ENCODE measurements around the gene NME9.

NME9 gene

DNA sequence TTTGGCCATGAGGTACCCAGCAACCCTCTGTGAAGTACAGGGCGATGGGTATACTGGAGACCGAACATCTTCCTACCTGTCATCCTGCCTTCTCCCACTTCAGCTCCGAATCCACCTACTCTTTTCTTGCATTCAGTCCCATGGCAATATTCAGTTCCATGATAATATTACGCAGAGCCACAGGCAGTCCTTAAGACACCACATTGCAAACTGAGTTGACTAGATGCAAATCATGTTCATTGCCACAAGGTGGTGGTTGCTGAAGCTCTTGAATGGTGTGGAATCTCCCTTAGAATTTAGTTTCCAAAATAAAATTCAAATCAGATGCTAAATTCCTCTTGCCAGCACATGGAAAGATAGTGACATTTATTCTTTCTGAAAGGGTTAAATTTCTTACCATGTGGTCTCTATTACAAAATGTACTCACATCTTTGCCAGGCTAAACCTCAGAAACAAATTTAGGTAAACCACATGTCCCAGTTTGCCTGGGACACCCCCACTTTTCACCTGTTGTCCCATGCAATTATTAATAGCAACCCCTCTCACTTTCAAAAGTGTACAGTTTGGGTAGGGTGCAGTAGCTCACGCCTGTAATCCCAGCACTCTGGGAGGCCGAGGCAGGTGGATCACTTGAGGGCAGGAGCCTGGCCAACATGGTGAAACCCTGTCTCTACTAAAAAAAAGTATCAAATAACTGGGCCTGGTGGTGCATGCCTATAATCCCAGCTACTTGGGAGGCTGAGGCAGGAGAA lies 1.7 kb upstream of the NME9 start:
- DNase-seq, result no peak

DNA sequence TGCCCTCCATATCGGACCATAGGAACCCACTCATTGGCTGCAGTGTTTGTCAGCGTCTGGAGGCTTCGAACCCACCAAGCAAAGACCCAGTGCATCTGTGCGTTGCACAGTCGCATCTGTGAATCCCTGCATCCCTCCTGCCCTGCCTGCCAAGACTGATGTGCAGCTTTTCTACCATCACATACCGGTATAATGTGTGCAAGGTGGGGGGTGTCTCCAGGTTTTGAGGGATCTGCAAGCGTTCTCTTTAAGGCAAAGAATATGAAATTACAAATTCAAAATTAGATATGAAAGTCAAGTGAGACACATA lies 288 bp upstream of the NME9 start:
- DNase-seq, result no peak

DNA sequence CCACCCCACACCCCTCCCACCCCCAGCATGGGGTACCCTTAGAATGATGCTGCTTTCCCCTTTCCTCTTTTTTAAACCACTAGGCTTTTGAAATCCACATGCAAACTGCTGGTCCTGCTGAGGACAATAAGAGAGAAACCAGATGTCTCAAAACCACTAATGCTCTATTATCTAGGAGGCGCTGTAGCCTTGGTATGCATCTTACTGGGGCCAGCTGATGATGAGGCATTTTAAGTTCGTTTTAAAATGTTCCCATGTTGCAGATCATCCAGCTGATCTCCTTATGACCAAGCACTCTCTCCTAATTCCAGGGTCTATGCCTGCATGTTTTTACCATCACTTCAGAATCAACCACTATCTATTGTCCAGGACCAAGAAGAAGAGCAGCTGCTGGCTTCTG lies 1.3 kb downstream of the NME9 start:
- DNase-seq, result no peak

DNA sequence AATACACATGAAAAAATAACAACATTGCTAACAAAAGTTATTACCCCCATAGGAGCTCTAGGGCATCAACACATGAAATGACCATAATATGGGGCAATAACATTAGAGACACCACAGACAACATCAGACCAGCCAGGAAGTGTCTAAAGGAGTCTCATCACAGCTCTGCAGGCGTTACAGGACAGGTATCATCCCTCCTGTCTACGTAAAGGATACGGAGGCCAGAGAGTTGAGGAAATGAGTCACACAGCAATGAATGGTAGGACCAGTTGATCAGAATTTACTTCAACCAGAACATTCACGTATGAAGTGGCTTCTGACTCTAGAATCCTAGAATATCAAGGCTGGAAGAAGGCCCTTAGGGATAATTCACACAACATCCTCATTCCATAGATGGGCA lies 1.8 kb downstream of the NME9 start:
- DNase-seq, result no peak

DNA sequence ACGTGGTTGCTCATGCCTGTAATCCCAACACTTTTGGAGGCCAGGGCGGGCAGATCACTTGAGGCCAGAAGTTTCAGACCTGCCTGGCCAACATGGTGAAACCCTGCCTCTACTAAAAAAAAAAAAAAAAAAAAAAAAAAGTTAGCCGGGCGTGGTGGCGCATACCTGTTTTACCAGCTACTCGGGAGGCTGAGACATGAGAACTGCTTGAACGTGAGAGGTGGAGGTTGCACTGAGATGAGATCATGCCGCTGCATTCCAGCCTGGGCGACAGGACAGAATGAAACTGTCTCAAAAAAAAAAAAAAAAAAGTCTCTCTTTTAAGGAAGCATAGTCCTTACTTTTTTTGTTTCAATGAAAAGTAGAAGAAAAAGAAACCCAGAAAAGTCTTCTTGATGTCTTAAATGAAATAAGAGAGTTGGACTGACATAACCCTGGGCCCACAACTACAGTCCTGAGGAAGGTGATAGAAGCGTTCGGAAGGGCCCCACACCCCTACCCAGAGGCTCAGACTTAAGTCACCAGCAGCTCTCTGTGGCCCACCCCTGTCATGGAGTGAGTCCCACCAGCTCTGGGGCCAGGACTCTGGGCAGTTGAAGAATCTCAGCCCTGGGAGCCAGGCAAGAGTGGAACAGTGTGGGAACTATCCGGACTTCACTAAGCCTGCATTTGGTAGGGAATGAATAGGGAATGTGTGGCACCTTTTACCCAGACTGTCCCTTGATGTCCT lies 2.6 kb downstream of the NME9 start:
- DNase-seq, result no peak

DNA sequence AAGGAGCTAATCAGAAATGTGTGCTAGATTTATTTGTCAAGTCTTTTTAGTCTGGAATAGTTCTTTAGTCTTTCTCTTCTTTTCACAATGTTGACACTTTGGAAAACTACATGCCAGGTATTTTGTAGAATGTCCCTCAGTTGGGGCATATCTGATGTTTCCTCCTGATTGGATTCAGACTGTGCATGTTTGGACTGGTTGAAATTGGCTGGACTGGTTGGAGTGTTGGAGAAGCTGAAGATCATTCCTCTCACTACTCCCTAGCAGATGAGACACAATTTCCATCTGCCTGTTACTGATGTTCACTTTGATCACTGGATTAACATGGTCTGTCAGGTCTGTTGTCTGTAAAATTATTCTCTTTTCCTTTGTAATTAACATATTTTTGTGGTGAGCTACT lies 3.7 kb downstream of the NME9 start:
- no peak for DNase-seq

DNA sequence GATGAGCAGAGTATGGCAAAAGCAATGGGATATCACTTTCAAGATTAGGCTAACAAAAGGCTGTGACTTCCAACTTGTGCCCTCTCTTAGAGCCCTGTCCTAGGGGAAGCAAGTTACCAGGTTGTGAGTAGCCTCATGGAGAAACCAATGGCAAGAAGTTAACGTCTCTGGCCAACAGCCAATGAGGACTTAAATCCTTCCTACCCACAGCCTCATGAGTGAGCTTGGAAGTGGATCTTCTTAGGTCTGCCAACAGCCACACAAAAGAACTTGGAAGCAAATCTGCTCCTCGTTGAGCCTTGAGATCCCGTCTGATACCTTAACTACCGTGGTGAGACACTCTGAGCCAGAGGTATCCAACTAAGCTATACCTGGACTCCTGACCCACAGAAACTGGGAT lies 5.7 kb downstream of the NME9 start:
- DNase-seq, result no peak

DNA sequence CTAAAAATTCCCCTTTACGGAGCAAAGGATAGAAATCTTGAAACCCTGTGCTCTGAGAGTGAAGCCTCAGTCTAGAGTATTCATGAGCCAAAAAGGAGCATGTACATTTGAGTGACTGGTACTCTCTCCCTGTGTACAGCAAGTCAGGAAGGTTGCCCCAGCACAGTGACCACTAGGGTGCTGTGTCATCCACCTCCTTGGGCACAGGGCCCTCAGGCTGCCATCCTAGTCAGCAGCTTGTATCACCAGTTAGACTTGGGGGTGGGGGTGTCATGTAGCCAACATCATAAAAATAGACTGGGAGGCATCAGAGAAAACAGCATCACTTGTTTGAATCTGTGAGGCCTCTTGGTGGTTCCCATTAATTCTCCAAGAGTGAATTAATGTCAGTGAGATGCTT lies 12.0 kb downstream of the NME9 start:
- no peak for DNase-seq

DNA sequence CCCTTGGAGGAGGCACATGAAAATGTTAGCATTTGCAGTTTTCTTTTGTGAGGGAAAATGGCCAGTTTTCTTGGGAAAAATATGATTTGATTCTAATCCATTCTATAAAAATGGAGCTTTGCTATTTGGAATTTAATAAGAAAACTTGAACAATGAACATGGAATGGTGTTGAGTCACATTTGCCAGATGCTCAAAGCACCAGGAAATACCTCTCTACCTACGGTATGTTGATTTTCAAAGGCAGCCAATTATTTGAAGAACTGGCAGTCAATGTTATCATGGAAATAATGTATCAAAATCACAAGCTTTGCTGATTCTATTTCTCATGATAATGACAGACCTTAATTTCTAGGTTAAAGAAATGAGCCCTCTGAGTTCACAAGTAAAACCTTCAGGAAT lies 14.9 kb downstream of the NME9 start:
- no peak for DNase-seq

DNA sequence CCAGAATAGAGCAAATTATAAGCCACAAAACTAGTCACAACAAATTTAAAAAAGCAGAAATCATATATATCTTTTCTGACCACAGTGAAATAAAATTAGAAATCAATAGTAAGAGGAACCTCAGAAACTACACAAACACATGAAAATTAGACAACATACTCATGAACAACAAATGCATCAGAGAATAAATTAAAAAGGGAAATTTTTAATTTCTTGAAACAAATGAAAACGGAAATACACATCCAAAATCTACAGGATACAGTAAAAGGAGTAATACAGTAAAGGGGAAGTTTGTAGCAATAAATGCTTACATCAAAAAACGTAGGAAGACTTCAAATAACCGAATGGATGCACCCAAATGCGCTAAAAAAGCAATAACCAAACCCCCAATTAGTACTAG lies 19.2 kb downstream of the NME9 start:
- DNase-seq, result no peak

DNA sequence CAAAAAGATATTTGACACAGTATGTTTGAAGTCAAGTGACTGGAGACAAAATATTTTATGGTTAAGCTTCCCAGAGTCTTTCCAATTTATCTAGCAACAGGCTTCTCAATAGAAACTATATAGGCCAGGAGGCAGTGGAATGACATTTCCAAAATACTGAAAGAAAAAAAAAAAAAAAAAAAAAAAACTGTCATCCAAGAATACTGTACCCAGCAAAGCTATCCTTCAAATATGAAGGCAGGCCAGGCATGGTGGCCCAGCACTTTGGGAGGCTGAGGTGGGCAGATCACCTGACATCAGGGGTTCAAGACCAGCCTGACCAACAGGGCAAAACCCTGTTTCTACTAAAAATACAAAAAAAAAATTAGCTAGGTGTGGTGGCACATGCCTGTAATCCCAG lies 20.9 kb downstream of the NME9 start:
- no peak for DNase-seq

DNA sequence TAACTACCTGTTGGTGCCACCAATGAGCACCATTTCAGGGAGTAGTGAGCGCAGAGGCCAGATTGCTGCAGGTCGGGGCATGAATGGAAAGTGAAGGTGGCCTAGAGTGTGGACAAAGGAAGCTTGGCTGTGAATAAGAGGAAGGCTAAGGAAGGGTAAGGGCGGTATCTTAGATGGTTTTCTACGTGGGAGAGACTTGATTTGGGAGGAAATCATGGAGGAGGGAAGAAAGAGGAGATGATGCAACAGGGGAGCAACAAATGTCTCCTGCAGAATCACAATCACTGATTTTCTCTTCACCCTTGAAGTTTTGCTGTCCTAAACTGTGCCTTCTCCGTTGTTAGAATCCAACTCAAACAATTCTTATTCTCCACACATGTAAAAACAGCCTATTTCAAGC lies 21.8 kb downstream of the NME9 start:
- no peak for DNase-seq

DNA sequence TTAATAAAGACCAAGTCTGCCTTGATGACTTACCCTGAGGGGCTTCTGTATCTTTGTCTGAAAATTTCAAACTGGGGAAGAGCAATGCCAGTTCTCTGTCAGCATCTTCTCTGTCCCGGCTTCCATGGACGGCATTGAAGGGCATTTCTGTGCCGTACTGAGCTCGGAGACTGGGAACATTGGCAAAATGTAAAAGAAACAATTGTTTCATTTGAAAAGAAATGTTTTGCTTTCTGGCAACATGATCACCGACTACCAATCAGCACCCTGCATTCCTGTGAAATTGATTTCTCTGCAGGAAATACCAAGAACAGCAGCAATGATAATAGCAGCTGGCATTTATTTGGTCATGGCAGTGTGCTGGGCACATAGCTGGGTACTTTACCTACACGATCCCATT lies 26.2 kb downstream of the NME9 start:
- no peak for DNase-seq

DNA sequence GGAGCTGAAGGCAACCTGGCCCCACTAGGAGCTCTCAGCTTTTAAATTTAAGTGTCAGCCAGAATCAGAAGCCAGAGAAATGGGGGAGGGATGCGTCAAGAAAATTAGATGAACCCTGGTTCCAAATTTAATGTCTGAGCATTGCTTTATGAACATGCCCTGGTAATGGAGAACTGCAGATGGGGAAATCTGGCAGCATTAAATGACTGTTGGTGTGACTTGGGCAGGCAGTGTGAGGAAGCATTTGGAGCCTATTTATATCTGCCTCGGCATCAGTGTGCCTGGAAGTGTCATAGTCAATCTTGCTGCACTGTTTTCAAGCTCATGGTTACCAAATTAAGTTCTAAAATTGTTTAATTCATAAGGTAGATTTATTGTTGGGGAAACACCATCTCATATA lies 29.0 kb downstream of the NME9 start:
- no peak for DNase-seq

DNA sequence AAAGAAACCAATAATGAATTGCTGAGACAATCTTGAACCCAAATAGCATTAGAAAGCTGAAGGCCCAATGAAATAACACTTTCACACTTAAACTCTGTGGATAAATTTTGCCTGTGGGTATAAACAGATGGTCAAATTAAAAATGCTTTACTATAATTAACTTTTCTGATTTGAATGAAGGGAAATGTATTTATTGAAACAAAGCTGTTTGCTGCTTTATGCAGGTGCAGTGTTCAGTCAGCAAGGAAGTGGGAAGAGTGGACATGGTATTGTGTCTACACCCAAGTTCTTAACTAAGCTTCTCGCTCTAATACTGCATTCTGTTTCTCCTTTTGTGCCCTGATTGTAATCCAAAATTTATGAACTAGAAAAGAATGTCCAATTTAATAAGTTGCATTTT lies 31.8 kb downstream of the NME9 start:
- DNase-seq, result no peak

DNA sequence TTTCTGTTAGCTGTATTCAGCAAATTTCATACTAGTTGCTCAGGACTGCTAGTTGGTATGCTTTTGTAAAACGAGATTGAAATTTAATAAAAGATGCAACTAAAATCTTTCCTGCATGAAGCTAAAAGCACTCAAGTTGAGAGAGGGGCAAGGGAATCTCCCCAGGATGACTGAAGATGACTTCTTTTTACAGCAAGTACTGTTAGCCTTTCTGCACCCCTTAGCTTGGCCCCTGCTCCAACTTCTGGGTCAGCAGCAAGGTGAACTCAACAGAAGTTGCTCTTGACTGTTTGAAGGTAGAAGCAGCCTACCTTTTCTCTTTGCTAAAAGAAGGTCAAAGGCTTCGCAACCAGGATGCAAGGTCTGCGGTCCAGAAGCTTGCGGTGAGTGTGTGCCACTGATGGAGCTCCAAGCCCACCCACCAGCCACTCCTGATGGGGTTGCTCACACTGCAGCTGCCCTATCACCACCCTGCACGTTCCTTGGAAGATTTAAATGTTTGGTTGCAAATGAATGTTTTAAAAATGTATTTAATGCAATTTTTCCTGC lies 32.5 kb downstream of the NME9 start:
- DNase-seq, result no peak

DNA sequence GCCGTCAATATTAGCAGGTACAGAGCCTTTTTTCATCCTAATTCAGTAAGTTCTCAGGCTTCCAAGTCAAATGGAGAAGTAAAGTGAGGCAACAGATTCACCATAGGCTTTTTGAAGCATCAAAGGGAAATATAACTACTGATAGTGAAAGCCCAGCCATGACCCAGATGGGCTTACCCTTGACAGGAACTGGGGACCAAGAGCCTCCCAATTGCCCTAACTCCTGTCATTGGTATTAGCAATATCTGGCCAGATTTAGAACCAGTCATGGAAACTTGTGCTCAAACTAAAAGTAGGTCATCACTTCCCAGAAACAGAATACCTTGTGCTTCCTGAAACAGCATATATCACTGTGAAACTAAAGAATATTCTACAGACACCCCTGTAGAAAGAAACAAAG lies 33.0 kb downstream of the NME9 start:
- DNase-seq, result no peak

DNA sequence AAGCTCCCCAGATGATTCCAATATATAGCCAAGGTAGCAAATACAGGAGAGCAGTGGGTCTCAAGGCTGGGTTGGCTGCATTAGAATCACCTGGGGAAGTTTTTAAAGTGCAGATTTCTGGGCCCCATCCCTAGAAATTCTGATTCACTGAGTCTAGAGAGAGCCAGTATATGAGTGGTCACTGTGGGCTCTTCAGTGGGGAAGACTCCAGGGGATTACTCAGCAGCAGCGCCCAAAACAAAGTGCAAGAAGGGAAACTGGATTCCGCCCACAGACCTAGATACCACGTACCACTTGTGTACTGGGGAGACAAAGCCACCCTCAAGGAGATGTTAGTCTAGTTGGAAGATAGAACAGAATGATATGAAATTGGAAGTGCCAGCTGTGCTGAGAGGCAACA lies 40.0 kb downstream of the NME9 start:
- DNase-seq, result no peak

DNA sequence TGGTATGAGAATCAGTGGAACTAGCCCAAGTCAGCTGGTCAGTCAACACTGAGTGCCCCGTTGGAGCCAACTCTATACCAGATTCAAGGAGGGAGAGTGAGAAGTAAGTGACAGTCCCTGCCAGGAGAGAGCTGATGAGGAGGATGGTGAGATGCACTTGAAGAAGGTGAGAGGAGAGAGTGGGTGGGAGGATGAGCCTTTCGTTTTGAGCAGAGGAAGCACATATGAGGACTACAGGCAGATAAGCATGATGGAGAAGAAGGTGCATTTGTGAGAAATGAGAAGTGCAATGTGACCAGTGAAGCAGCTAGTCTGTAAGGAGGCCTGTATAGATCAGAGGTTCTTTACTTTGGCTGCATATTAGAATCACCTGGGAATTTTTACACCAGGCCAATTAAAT lies 40.4 kb downstream of the NME9 start:
- no peak for DNase-seq

DNA sequence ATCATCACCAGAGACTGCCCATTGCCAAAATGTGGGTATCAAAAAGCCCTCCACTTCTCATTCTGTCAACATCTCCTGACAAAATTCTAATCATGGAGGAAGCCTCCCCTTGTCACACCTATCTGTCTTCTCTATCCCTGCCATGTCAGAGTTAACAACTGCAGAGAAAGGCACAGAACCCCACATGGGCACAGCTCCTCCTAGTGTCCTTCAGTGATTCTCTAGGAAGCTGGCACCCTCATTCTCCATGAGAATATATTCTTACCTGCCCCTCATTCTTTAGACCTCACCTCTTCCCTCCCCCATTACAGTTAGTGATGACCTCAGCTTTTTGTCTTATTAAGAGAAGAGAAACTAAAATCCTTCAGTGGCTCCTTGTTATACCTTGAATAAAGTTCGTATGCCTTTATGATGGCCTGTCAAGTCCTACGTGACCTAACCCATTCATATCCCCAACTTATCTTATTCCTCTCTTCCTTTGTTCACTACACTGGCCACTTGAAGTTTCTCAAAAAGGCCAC lies 44.6 kb downstream of the NME9 start:
- DNase-seq, result no peak

DNA sequence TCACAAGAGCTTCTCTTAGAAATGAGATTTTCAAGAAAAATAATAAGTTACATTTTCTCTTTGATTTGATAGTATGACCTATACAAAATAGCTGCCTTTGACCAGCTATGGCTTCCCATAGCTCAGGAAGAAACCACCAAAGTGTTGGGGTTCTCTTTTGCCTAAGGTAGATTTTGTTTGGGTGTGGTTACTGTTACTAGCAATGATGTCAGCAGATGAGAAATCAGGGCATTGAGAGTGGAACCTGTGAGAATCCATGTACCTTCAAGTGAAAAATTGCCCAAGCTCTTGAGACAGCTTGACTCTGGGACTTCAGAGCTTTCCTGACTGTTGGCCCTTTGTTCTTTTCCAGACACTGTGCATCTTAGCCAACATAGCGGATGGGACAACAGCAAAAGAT lies 45.6 kb downstream of the NME9 start:
- DNase-seq, result no peak

DNA sequence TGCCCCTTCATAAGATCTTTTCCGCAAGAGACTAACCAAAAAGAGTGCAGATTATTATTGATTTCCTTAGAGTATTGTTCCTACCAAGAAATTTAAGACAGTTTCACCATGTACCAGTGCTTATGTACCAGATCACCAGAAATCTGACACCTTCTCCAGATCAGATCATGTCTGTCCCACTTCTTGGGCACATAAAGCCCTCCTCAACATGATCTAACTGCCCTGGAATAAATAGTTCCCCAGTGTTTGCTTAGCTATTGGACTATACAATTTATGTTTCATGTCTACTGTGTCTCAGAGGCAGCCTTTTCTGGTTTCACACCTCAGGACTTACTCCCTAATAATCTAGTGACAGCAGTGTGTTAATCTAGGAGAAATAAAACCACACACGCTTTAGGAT lies 46.8 kb downstream of the NME9 start:
- DNase-seq, result no peak

DNA sequence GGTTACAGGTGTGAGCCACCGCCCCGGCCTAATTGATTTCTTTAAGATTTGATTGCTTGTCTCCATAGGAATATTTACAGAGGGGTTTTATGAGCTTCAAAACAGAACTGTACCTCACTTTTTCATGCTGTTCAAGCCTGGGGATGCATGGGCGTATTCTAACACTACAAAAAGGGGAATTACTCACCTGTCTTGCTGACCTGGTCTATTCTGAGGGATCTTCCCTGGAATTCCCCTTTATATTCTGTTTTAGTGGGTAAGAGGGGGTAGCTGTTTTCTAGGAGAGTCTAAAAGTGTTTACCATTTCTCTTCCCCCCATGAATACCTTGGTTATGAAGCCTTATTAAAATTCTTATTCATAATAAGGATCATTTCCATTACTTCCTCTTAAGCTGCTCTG lies 48.1 kb downstream of the NME9 start:
- DNase-seq, result no peak

DNA sequence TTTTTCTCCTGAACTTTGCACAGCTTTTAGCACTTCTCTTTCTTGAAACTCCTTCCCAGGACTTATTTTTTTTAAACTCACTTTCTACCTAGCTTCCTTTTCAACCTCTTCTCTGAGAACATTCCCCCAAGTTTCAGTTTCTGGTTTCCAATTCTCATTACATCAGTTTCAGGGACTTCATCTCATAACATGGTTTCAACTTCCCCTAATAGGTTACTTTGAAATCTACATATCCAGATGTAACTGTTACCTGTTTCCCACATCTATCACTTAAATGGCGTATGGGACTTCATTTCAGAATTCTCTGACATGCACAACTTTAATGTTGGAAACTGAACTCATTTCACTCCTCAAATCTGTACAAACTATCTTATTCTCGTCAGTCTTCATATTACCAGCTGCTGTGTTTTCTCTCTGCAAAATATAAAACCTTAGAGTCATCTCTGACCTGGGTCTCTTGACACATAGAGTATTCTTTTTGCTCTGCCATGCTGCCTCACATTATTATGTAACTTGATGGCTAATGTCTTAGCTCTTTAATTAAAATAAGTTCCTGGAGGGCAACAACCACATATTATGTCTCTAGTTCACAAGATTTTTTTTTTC lies 58.4 kb downstream of the NME9 start:
- DNase-seq, result no peak
